ENCODE results near the gene CNTRL.
"Not testable (repeated sequence)": the region's sequence is repeated elsewhere in the genome, so short reads cannot be mapped to it uniquely, and the experiment has no call there.

Gene CNTRL, protein sequence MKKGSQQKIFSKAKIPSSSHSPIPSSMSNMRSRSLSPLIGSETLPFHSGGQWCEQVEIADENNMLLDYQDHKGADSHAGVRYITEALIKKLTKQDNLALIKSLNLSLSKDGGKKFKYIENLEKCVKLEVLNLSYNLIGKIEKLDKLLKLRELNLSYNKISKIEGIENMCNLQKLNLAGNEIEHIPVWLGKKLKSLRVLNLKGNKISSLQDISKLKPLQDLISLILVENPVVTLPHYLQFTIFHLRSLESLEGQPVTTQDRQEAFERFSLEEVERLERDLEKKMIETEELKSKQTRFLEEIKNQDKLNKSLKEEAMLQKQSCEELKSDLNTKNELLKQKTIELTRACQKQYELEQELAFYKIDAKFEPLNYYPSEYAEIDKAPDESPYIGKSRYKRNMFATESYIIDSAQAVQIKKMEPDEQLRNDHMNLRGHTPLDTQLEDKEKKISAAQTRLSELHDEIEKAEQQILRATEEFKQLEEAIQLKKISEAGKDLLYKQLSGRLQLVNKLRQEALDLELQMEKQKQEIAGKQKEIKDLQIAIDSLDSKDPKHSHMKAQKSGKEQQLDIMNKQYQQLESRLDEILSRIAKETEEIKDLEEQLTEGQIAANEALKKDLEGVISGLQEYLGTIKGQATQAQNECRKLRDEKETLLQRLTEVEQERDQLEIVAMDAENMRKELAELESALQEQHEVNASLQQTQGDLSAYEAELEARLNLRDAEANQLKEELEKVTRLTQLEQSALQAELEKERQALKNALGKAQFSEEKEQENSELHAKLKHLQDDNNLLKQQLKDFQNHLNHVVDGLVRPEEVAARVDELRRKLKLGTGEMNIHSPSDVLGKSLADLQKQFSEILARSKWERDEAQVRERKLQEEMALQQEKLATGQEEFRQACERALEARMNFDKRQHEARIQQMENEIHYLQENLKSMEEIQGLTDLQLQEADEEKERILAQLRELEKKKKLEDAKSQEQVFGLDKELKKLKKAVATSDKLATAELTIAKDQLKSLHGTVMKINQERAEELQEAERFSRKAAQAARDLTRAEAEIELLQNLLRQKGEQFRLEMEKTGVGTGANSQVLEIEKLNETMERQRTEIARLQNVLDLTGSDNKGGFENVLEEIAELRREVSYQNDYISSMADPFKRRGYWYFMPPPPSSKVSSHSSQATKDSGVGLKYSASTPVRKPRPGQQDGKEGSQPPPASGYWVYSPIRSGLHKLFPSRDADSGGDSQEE (N-terminal part only)

DNA sequence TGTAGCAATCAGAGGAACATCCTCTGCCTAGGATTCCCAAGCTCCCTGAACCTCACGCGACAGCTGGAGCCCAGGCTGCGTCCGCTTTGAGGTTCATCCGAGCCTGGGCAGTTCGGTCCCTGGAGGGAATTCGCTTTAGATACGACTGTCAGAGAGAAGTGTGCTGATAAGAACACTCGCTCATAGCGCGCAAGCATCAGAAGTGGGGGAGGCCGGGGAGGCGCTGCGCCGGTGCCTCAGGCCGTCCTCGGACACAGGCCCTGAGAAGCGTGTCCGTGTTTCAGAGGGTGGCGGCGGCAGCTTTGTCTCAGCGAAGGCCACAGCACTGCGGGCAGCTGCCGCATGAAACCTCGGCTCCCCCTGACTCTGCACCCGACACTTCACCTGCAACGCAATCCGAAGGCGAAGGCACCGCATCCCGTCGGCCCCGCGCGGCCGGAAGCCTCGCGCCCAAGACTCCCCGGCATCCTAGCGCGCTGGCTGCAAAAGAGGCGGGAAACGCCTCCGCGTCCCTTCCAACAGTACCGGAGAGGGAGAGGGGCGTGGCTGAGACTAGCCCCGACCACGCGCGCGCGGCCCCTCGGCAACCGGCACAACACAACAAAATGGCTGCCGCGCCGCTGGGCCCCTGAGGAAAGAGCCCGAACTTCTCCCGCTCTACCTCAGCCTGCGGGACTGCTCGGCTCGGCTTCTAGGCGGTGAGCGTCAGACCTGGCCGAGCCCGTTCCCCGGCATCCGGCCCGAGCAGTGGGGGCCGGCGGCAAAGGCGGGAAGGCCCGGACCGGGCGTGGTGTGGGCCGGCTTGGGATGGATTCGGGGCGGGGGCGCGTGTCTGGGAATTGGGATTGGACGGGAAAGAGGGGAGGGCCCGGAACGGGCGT lies at the start of gene CNTRL:
CNTRL (plus strand) TSS at position 586 of the 881 bp plus-strand sequence. CDS start 13,372 bp downstream, outside the sequence.
- no peak for FAIRE-seq

DNA sequence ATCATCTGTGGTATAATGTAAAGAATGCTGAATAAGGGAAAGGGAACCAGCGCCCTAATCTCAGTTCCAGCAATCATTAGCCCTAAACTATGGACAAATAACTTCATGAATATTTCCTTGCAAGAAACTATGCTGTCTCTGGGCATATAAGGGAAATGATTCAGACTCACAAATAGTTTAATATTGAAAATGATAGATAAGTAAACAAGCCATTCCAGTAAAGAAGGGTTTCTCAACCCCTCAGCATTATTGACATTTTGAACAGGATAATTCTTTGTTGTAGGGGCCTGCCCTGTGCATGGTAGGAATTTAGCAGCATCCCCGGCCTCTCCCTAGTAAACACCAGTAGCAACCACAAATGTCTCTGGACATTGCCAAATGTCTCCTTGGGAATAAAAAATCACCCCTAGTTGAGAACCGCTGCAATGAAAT lies 48.5 kb upstream of the CNTRL start:
- DNase-seq (ENCODE audit: insufficient read length, low spot score) (no peak), FAIRE-seq (no peak)
- TF ChIP-seq, protein P1, sequence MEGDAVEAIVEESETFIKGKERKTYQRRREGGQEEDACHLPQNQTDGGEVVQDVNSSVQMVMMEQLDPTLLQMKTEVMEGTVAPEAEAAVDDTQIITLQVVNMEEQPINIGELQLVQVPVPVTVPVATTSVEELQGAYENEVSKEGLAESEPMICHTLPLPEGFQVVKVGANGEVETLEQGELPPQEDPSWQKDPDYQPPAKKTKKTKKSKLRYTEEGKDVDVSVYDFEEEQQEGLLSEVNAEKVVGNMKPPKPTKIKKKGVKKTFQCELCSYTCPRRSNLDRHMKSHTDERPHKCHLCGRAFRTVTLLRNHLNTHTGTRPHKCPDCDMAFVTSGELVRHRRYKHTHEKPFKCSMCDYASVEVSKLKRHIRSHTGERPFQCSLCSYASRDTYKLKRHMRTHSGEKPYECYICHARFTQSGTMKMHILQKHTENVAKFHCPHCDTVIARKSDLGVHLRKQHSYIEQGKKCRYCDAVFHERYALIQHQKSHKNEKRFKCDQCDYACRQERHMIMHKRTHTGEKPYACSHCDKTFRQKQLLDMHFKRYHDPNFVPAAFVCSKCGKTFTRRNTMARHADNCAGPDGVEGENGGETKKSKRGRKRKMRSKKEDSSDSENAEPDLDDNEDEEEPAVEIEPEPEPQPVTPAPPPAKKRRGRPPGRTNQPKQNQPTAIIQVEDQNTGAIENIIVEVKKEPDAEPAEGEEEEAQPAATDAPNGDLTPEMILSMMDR (IDR thresholded peaks at IDR 0.05; ENCODE audit: insufficient read depth, missing control alignments): no peak

More for the DNA sequence above, at the start of gene CNTRL:
- TF ChIP-seq, protein P1 (IDR thresholded peaks at IDR 0.05; ENCODE audit: insufficient read depth, missing control alignments): no peak
- DNase-seq (ENCODE audit: insufficient read length, low spot score): peak; percentile 56

DNA sequence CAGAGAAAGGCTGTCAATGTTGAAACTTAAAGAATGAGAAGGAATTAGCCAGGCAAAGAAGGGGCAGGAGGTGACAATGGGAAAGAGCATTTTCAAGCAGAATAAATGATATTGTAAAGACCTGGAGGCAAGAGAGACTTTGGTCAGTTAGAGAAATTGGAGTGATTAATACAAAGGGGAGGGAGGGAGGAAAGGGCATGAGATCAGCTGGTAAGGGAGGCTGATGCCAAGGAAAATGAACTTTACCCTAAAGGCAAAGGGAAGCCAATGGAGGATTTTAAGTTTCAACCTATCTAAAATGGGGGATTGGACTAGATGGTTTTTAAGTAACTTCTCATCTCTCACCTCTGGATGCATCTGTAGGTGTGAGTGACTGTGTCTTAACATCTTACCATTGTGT lies 48.0 kb upstream of the CNTRL start:
- TF ChIP-seq, protein P1 (IDR thresholded peaks at IDR 0.05; ENCODE audit: insufficient read depth, missing control alignments): no peak
- DNase-seq (ENCODE audit: insufficient read length, low spot score): no peak
- no peak for FAIRE-seq

DNA sequence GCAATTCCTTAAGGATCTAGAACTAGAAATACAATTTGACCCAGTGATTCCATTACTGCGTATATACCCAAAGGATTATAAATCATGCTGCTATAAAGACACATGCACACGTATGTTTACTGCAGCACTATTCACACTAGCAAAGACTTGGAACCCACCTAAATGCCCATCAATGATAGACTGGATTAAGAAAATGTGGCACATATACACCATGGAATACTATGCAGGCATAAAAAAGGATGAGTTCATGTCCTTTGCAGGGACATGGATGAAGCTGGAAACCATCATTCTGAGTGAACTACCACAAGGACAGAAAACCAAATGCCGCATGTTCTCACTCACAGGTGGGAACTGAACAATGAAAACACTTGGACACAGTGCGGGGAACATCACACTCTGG lies 46.5 kb upstream of the CNTRL start:
- not testable (repeated sequence) for FAIRE-seq; DNase-seq (ENCODE audit: insufficient read length, low spot score)

DNA sequence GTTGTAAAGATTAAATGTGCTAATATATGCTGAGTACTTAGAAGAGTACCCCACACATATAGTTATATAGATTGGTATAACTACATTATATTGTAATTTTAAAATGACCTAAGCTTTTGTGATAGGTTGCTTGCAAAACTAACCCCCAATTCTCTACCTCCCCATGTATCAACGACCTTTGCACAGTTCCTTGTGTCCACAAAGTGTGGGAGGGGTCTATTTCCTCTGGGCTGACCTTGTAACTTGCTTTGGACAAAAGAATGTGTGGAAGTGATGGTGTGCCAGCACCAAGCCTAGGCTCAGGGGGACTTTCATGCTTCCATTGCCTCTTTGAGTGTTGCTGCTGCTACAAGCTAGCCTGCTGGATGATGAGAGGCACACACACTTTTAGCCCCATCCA lies 45.3 kb upstream of the CNTRL start:
- TF ChIP-seq, protein P1 (IDR thresholded peaks at IDR 0.05; ENCODE audit: insufficient read depth, missing control alignments): no peak
- no peak for DNase-seq (ENCODE audit: insufficient read length, low spot score)
- no peak for FAIRE-seq

DNA sequence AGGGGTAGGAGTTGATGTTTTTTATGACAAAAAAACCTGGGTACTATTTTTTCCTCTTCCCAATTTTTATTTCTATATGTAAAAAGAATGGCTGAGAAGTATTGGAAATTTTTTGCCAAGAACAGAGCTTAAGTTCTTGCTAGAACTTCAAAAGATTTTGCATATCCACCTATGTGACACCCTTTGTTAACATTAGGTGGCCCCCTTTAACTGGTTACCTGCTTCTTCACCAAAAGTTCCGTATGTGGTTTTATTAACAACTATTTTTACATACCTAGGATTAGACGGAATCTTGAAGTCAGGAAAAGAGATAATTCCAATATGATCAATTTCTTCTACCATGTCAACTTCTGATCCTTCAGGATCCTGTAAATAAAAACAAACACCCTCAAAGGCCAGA lies 40.2 kb upstream of the CNTRL start:
- TF ChIP-seq, protein P1 (IDR thresholded peaks at IDR 0.05; ENCODE audit: insufficient read depth, missing control alignments): no peak
- DNase-seq (ENCODE audit: insufficient read length, low spot score) (no peak), FAIRE-seq (no peak)

DNA sequence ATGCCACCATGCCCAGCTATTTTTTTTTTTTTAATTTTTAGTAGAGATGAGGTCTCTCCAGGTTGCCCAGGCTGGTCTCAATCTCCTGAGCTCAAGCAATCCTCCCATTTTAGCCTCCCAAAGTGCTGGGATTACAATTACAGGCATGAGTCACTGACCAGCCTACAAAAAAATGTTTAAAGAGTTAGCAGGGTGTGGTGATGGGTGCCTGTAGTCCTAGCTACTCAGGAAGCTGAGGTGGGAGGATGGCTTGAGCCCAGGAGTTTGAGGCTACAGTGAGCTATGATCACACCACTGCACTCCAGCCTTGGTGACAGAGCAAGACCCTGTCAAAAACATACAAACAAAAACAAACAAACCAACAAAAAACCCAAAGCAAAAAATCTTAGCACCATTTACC lies 39.0 kb upstream of the CNTRL start:
- FAIRE-seq: not testable (repeated sequence)

More for the DNA sequence above, 39.0 kb upstream of the CNTRL start:
- DNase-seq (ENCODE audit: insufficient read length, low spot score): not testable (repeated sequence)

All from D721Med (cell line).